K562 (cell line): ENCODE data around the gene MCTS1. TPM values are rescaled to one million over a fixed set of nuclear protein-coding genes. Genes with fewer than 3 reads are reported as not detected.

ENCODE experiments used
- ATAC-seq: fragments of 200-7000 bp; cut with Tn5 transposase; 3 replicates; pipeline ENCODE4 v1.9.1; 2020; ENCODE audit warnings: moderate library complexity
- BruUV-seq: library from RNA; stranded (reverse); fragments of 400-500 nt; replicated peaks from 2 replicates; lab custom pipeline; 2021; lab: Mats Ljungman, UMichigan
- CTCF ChIA-PET: fragments of 300-600 bp; formaldehyde crosslinking; extraction: SDS; loops from one replicate; lab custom pipeline; 2021; ENCODE audit warnings: low intra/inter-chr PET ratio; lab: Yijun Ruan, JAX
- POLR2A ChIA-PET: fragments of 300-600, 350-650 bp; sonication (Branson Sonifier 250); formaldehyde crosslinking; extraction: SDS; loops from one replicate; lab custom pipeline; 2021; ENCODE audit warnings: antibody characterized with exemption, inconsistent platforms; lab: Yijun Ruan, JAX
- DNase-seq, 4 experiments: peaks; one replicate each; pipeline versions ENCODE4 v3.0.0 to v3.0.0-alpha.2; 2011 to 2018; ENCODE audit warnings: low spot score in 3 of 4, mixed read lengths in 3 of 4; ENCODE audit errors: extremely low read depth in 1 of 4
- FAIRE-seq: peaks from 2 replicates; lab custom pipeline; 2011; peaks lifted over from hg19 to GRCh38; lab: Jason Lieb, UNC
- H2AFZ ChIP-seq: 2 replicates; pipeline ENCODE4 v1.6.0; 2011; ENCODE audit warnings: low read depth, low read length, control low read depth, inconsistent platforms
- H3K27ac ChIP-seq: fragments of 200-600 bp; 3 replicates; pipeline ENCODE4 v1.8.0; 2011; ENCODE audit warnings: low read depth, mild to moderate bottlenecking, control low read depth, inconsistent platforms, low read length, moderate library complexity, mixed read lengths; ENCODE audit errors: extremely low read depth
- H3K27me3 ChIP-seq, 2 experiments: fragments of 300-600 bp in 1 of 2; 2 replicates in 1 of 2; 3 replicates in 1 of 2; pipeline versions ENCODE4 v1.6.0 to v1.8.0; 2011; ENCODE audit warnings: inconsistent platforms in 2 of 2, low read length in 2 of 2, mild to moderate bottlenecking in 1 of 2, mixed read lengths in 1 of 2, moderate library complexity in 1 of 2; ENCODE audit not compliant: control insufficient read depth in 2 of 2, insufficient read depth in 2 of 2
- H3K36me3 ChIP-seq: fragments of 300-600 bp; 3 replicates; pipeline ENCODE4 v1.8.0; 2011; ENCODE audit warnings: mild to moderate bottlenecking, low read length, inconsistent platforms; ENCODE audit not compliant: control insufficient read depth, insufficient read depth
- H3K4me1 ChIP-seq, 2 experiments: fragments of 200-600 bp in 1 of 2; replicated peaks in 1 of 2; 2 replicates in 1 of 2; 3 replicates in 1 of 2; pipeline versions ENCODE4 v1.5.1 to v1.8.0; 2011; ENCODE audit warnings: inconsistent platforms in 2 of 2, low read length in 2 of 2, mild to moderate bottlenecking in 1 of 2, mixed read lengths in 1 of 2, moderate library complexity in 1 of 2; ENCODE audit not compliant: control insufficient read depth in 2 of 2, insufficient read depth in 2 of 2
- H3K4me2 ChIP-seq: 2 replicates; pipeline ENCODE4 v1.6.1; 2011; ENCODE audit warnings: low read length, control low read depth, inconsistent platforms, mixed read lengths; ENCODE audit not compliant: insufficient read depth
- H3K4me3 ChIP-seq: fragments of 200-600 bp; sonication (generic), shearing (Covaris generic); 2 replicates; pipeline ENCODE4 v1.5.1; 2016; ENCODE audit warnings: control low read depth, inconsistent platforms
- H3K79me2 ChIP-seq: fragments of 200-600 bp; 3 replicates; pipeline ENCODE4 v1.8.0; 2011; ENCODE audit warnings: low read length, inconsistent platforms; ENCODE audit not compliant: control insufficient read depth, insufficient read depth
- H3K9ac ChIP-seq, 2 experiments: 2 replicates each; pipeline versions ENCODE4 v1.6.0 to v1.6.1; 2011; ENCODE audit warnings: low read depth in 2 of 2, low read length in 2 of 2, control low read depth in 1 of 2, inconsistent platforms in 1 of 2, mild to moderate bottlenecking in 1 of 2, mixed read lengths in 1 of 2; ENCODE audit not compliant: insufficient read depth in 1 of 2
- H3K9me1 ChIP-seq: one replicate; pipeline ENCODE4 v1.6.0; 2011; ENCODE audit warnings: inconsistent platforms, mild to moderate bottlenecking, low read length, moderate library complexity; ENCODE audit not compliant: control insufficient read depth, insufficient read depth
- H3K9me3 ChIP-seq: replicated peaks from 2 replicates; pipeline ENCODE4 v1.5.1; 2011; ENCODE audit warnings: low read depth, low read length, inconsistent platforms; ENCODE audit not compliant: control insufficient read depth, insufficient read depth
- H4K20me1 ChIP-seq: replicated peaks from 2 replicates; pipeline ENCODE4 v1.6.1; 2011; ENCODE audit warnings: low read length, inconsistent platforms, mixed read lengths; ENCODE audit not compliant: control insufficient read depth, insufficient read depth
- ARID1B ChIP-seq: fragments of 450-650 bp; IDR thresholded peaks from 2 replicates; pipeline ENCODE4 v1.6.1; 2016; ENCODE audit warnings: antibody characterized with exemption, mild to moderate bottlenecking, inconsistent platforms
- CCNT2 ChIP-seq: IDR thresholded peaks from 2 replicates; pipeline ENCODE4 v1.6.1; 2011; ENCODE audit warnings: borderline replicate concordance, low read depth, mild to moderate bottlenecking, moderate library complexity, mixed read lengths, low read length; ENCODE audit not compliant: insufficient read length; ENCODE audit errors: extremely low read depth
- FOXK1 ChIP-seq: sonication (generic); formaldehyde crosslinking; IDR thresholded peaks from 2 replicates; pipeline ENCODE4 v1.8.0; 2022; ENCODE audit warnings: missing genetic modification reagents, mild to moderate bottlenecking, borderline replicate concordance
- HDAC2 ChIP-seq: fragments of 450-650 bp; IDR thresholded peaks from 2 replicates; pipeline ENCODE4 v1.6.1; 2016; ENCODE audit warnings: mild to moderate bottlenecking
- MECOM ChIP-seq: fragments of 250-450 bp; sonication (Bioruptor Pico); IDR thresholded peaks from 2 replicates; pipeline ENCODE4 v1.8.0; 2022; ENCODE audit warnings: inconsistent platforms
- NONO ChIP-seq, 2 experiments: fragments of 200-400 bp in 1 of 2; fragments of 450-650 bp in 1 of 2; formaldehyde crosslinking in 1 of 2; IDR thresholded peaks; 2 replicates each; pipeline ENCODE4 v1.6.1; 2017; ENCODE audit warnings: low read depth in 2 of 2, mild to moderate bottlenecking in 2 of 2, moderate library complexity in 2 of 2, low read length in 1 of 2
- XRCC4 ChIP-seq: IDR thresholded peaks from one replicate; pipeline ENCODE4 v1.6.1; 2011; ENCODE audit not compliant: insufficient read depth, insufficient read length; ENCODE audit errors: extremely low read depth
- ZNF212 ChIP-seq: fragments of 450-650 bp; formaldehyde crosslinking; IDR thresholded peaks from 2 replicates; pipeline ENCODE4 v1.4.0; 2020; ENCODE audit warnings: mild to moderate bottlenecking
- WGBS: fragments of 100-300 bp; shearing (Covaris generic); methylation state at CpG from one replicate; pipeline ENCODE4 v1.1.6; 2016; ENCODE audit warnings: low coverage, mixed read lengths; ENCODE audit not compliant: insufficient coverage; ENCODE audit errors: missing lambda C conversion rate; 5-methylcytosine and 5-hydroxymethylcytosine counted together
- in situ Hi-C: fragments of 300-500 bp; cut with MboI; formaldehyde crosslinking; loops from 4 replicates; pipeline ENCODE4 v1.15.0; 2018; ENCODE audit warnings: inconsistent platforms, mixed read lengths
- intact Hi-C: fragments of 100-400 bp; cut with micrococcal nuclease; formaldehyde crosslinking; loops from 2 replicates; pipeline ENCODE4 v1.14.2; 2022
- polyA plus RNA-seq, 8 experiments: library from polyadenylated mRNA; depleted of rRNA in 4 of 8; stranded (reverse) in 5 of 8; unstranded in 3 of 8; fragments of >200 nt; fragmentation: Nextera tagmentation in 2 of 8; fragmentation: Illumina TruSeq in 1 of 8; extraction: Ambion mirVana in 2 of 8; extraction: Trizol in 1 of 8; gene quantifications; 2 replicates each; pipeline versions ENCODE4 v1.2.1 to v1.2.3, GENCODE V29; 2011 to 2014; ENCODE audit warnings: inconsistent platforms in 1 of 8, missing spikeins in 1 of 8
- total RNA-seq, 7 experiments: library from RNA; depleted of rRNA in 6 of 7; stranded (reverse); fragments of >200 nt in 6 of 7; fragmentation: Illumina TruSeq in 2 of 7; extraction: Trizol in 2 of 7; gene quantifications; 2 replicates each; pipeline versions ENCODE4 v1.2.1 to v1.2.3, GENCODE V29; 2011 to 2021; ENCODE audit warnings: low replicate concordance in 1 of 7
- TF ChIP-seq, protein P1 (sequence below): fragments of 450-650 bp; formaldehyde crosslinking; IDR thresholded peaks from 2 replicates; pipeline ENCODE4 v1.4.0; 2022; ENCODE audit warnings: missing genetic modification characterization
- TF ChIP-seq, protein P2 (sequence below): sonication (generic); formaldehyde crosslinking; IDR thresholded peaks from 2 replicates; pipeline ENCODE4 v1.8.1; 2023; ENCODE audit warnings: mild to moderate bottlenecking, missing genetic modification reagents, moderate library complexity
- TF ChIP-seq, protein P3 (sequence below): fragments of 250-450 bp; sonication (Bioruptor Pico); IDR thresholded peaks from 2 replicates; pipeline ENCODE4 v1.8.0; 2022; ENCODE audit warnings: moderate library complexity, mild to moderate bottlenecking, inconsistent platforms

The MCTS1 gene
- total and polyA plus RNA-seq, 9 of the 15 experiments (the other 6 are each of a cell fraction or from before 2014, with no cell fraction given) = 65.3 to 300 (median 152) TPM

DNA sequence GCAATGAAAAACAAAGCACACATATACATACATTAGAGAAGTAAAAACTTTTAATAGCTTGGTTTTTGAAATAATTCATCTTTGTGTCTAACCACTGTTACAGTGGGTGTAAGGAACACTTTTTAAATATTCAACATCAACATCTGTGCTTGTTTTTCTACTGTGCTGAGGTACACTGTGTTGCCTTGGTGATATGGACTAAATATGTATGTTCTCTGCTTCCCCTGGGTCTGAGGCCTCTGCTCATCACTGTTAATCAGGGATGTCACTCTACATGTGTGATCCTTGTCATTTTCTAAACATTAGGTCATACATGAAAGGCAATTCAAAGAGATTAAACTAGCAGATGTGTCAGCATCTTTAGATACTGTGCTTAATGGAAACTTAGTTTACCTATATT lies 10.9 kb downstream of the MCTS1 start:
- in situ Hi-C loops = no loop called here
- no peak for FAIRE-seq
- Histone ChIP-seq H3K79me2 (no peaks in the 10 kb centered on the region), H3K9me1 (no peaks in the 10 kb centered on the region), H3K36me3 (peaks cover 53% of the 10 kb centered on the region; the same call in 2 of the 3 replicates), H4K20me1 (no peaks in the 10 kb centered on the region), H3K4me2 (no peak overlapping the region), H3K9ac (no peak overlapping the region), H3K4me3 (no peak overlapping the region), H3K27me3 (no peaks in the 10 kb centered on the region), H3K9me3 (no peaks in the 10 kb centered on the region), H3K4me1 (no peaks in the 10 kb centered on the region), H3K27ac (no peak overlapping the region), H2AFZ (no peak overlapping the region)
- no TSS peak for BruUV-seq
- no peak for TF ChIP-seq ZNF212 (CRISPR knock-in tag)
- POLR2A ChIA-PET = interaction anchor here (1.4 kb wide), 1 partner anchor 11 kb away, joined by 3 read pairs; the partner anchor contains the start of gene MCTS1
- CTCF ChIA-PET = no interaction called here
- DNase-seq = no peak
- intact Hi-C loops = no loop called here
- ATAC-seq = no peak

DNA sequence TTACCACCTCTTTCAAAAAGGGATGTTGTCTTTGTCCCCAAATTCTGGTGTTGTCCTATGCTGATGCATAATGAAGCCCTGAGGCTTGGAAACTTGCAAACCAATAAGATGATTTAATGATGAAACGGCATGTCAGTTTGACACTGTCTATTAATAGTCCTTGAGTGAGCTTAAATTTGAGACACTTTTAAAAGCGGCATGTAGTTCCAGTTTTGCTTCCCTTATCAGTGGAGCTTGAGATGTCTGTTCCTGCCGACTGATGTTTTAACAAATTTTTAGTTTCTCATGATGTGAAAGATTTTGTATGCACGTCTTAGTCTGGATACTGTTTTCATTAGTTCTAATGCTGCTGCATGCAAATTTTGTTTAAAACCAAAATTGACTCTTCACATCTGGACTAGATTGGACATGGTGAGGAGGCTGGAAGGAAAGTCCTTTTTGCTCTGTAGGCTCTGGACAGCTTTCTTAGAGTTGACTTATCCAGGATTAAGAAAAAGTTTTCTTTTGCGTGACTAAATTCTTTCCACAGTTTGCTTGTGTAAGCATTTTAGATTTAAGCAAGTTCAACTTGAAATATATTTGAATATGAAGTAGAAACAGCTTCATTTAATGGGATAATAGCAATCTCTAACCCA lies 14.2 kb downstream of the MCTS1 start:
- no peak for ATAC-seq
- H3K9ac ChIP-seq = no peak overlapping the region
- no peaks in the 10 kb centered on the region for H3K4me1 ChIP-seq
- no peaks in the 10 kb centered on the region for H4K20me1 ChIP-seq
- ChIA-PET CTCF (no interaction called here), POLR2A (interaction anchor here (0.7 kb wide), 1 partner anchor 14 kb away, joined by 4 read pairs; the partner anchor contains the start of gene MCTS1)
- FAIRE-seq = no peak
- no TSS peak for BruUV-seq
- no peaks in the 10 kb centered on the region for H3K9me3 ChIP-seq
- 81% methylated on average over 5 of the region's 5 CpGs for WGBS
- no peaks in the 10 kb centered on the region for H3K9me1 ChIP-seq
- H3K27me3 ChIP-seq = no peaks in the 10 kb centered on the region
- in situ Hi-C loops (no loop called here), intact Hi-C loops (no loop called here)
- H3K79me2 ChIP-seq = no peaks in the 10 kb centered on the region
- H3K4me3 ChIP-seq = no peak overlapping the region
- H3K27ac ChIP-seq = no peak overlapping the region
- no peak for DNase-seq
- peaks cover 32% of the 10 kb centered on the region; the same call in 2 of the 3 replicates for H3K36me3 ChIP-seq
- H2AFZ ChIP-seq = no peak overlapping the region
- no peak overlapping the region for H3K4me2 ChIP-seq
- TF ChIP-seq, protein P1, sequence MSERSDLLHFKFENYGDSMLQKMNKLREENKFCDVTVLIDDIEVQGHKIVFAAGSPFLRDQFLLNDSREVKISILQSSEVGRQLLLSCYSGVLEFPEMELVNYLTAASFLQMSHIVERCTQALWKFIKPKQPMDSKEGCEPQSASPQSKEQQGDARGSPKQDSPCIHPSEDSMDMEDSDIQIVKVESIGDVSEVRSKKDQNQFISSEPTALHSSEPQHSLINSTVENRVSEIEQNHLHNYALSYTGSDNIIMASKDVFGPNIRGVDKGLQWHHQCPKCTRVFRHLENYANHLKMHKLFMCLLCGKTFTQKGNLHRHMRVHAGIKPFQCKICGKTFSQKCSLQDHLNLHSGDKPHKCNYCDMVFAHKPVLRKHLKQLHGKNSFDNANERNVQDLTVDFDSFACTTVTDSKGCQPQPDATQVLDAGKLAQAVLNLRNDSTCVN (CRISPR knock-in tag) = no peak
- TF ChIP-seq, protein P2, sequence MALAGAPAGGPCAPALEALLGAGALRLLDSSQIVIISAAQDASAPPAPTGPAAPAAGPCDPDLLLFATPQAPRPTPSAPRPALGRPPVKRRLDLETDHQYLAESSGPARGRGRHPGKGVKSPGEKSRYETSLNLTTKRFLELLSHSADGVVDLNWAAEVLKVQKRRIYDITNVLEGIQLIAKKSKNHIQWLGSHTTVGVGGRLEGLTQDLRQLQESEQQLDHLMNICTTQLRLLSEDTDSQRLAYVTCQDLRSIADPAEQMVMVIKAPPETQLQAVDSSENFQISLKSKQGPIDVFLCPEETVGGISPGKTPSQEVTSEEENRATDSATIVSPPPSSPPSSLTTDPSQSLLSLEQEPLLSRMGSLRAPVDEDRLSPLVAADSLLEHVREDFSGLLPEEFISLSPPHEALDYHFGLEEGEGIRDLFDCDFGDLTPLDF (CRISPR knock-in tag) = no peak
- no peak for TF ChIP-seq MECOM (CRISPR knock-in tag)
- no peak for TF ChIP-seq XRCC4
- TF ChIP-seq ARID1B = no peak
- no peak for TF ChIP-seq NONO (IDR thresholded peaks at IDR 0.05; ENCODE audit: low read depth in 2 of 2, low read length in 1 of 2)
- TF ChIP-seq CCNT2 = no peak
- TF ChIP-seq, protein P3, sequence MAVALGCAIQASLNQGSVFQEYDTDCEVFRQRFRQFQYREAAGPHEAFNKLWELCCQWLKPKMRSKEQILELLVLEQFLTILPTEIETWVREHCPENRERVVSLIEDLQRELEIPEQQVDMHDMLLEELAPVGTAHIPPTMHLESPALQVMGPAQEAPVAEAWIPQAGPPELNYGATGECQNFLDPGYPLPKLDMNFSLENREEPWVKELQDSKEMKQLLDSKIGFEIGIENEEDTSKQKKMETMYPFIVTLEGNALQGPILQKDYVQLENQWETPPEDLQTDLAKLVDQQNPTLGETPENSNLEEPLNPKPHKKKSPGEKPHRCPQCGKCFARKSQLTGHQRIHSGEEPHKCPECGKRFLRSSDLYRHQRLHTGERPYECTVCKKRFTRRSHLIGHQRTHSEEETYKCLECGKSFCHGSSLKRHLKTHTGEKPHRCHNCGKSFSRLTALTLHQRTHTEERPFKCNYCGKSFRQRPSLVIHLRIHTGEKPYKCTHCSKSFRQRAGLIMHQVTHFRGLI (CRISPR knock-in tag) = no peak
- TF ChIP-seq FOXK1 = no peak
- TF ChIP-seq HDAC2 = no peak
